Stimulated activated CD8-positive, alpha-beta memory T cell treated with anti-CD3 and anti-CD28 coated beads, Interleukin-12 subunit alpha, Interleukin-12 subunit beta, amount 100 ng/mL, for 24 hours (primary cell): ENCODE measurements around the gene UNC119.
"Not testable (repeated sequence)": the region's sequence is repeated elsewhere in the genome, so short reads cannot be mapped to it uniquely, and the experiment has no call there.

Experiments
- DNase-seq: peaks from one replicate; pipeline ENCODE4 v3.0.0-alpha.2; 2020; ENCODE audit errors: extremely low read depth

The UNC119 gene

GRCh38 chr17:28522281-28522680 is 30.1 kb downstream of the UNC119 start:
- not testable (repeated sequence) for DNase-seq

GRCh38 chr17:28521311-28522085 is 30.9 kb downstream of the UNC119 start:
- DNase-seq, result no peak

- DNase-seq, result no peak
Observed at GRCh38 chr17:28520687-28521086, 31.7 kb downstream of the UNC119 start.

GRCh38 chr17:28519236-28519635 is 33.2 kb downstream of the UNC119 start:
- no peak for DNase-seq

GRCh38 chr17:28518578-28518977 is 33.8 kb downstream of the UNC119 start:
- DNase-seq, result no peak

GRCh38 chr17:28518132-28518531 is 34.3 kb downstream of the UNC119 start:
- no peak for DNase-seq

GRCh38 chr17:28515518-28515917 is 36.9 kb downstream of the UNC119 start:
- no peak for DNase-seq

GRCh38 chr17:28514561-28515002 is 37.8 kb downstream of the UNC119 start:
- DNase-seq, result no peak

GRCh38 chr17:28513476-28513875 is 38.9 kb downstream of the UNC119 start:
- DNase-seq, result no peak

- no peak for DNase-seq
Observed at GRCh38 chr17:28511858-28512461, 40.5 kb downstream of the UNC119 start.

GRCh38 chr17:28509789-28510188 is 42.6 kb downstream of the UNC119 start:
- DNase-seq, result no peak

- DNase-seq, result no peak
Observed at GRCh38 chr17:28508211-28508724, 44.2 kb downstream of the UNC119 start.

- no peak for DNase-seq
Observed at GRCh38 chr17:28507567-28508203, 44.7 kb downstream of the UNC119 start.

- DNase-seq, result no peak
Observed at GRCh38 chr17:28506763-28507487, 45.5 kb downstream of the UNC119 start.

- DNase-seq, result no peak
Observed at GRCh38 chr17:28505986-28506665, 46.3 kb downstream of the UNC119 start, which contains the start of gene FOXN1. Gene FOXN1 (plus strand): TSS chr17:28506348. CDS start chr17:28523970, 17,622 bp downstream.

GRCh38 chr17:28503420-28503819 is 49.0 kb downstream of the UNC119 start:
- no peak for DNase-seq

- DNase-seq, result no peak
Observed at GRCh38 chr17:28501421-28502284, 50.8 kb downstream of the UNC119 start.

GRCh38 chr17:28500712-28501379 is 51.6 kb downstream of the UNC119 start:
- no peak for DNase-seq

GRCh38 chr17:28499684-28500357 is 52.6 kb downstream of the UNC119 start:
- no peak for DNase-seq
